Transverse colon (tissue), 4 donors: ENCODE data around the gene NUTM2D.
"Not testable (repeated sequence)": the region's sequence is repeated elsewhere in the genome, so short reads cannot be mapped to it uniquely, and the experiment has no call there.

Experiments
- EP300 ChIP-seq: sonication (generic); formaldehyde crosslinking; IDR thresholded peaks from one replicate; pipeline ENCODE4 v1.6.1; 2017; ENCODE audit warnings: antibody characterized with exemption, low read depth
- POLR2A ChIP-seq: fragments of 450-650 bp; IDR thresholded peaks from one replicate; pipeline ENCODE4 v1.6.1; 2016; ENCODE audit warnings: antibody characterized with exemption, mild to moderate bottlenecking, moderate library complexity
- POLR2AphosphoS5 ChIP-seq, 3 donors: sonication (generic); formaldehyde crosslinking; IDR thresholded peaks; one replicate each; pipeline ENCODE4 v1.6.1; 2016; ENCODE audit warnings: antibody characterized with exemption in 3 of 3
- TF ChIP-seq, protein P1 (sequence below), 5 experiments: fragments of 200-600 bp in 3 of 5; fragments of 450-650 bp in 2 of 5; sonication (generic) in 3 of 5; IDR thresholded peaks; 1 replicate in 2 of 5; 2 replicates in 3 of 5; pipeline ENCODE4 v1.5.1; 2016 to 2017; ENCODE audit warnings: antibody characterized with exemption in 5 of 5, inconsistent platforms in 3 of 5, mild to moderate bottlenecking in 2 of 5, moderate library complexity in 1 of 5

DNA sequence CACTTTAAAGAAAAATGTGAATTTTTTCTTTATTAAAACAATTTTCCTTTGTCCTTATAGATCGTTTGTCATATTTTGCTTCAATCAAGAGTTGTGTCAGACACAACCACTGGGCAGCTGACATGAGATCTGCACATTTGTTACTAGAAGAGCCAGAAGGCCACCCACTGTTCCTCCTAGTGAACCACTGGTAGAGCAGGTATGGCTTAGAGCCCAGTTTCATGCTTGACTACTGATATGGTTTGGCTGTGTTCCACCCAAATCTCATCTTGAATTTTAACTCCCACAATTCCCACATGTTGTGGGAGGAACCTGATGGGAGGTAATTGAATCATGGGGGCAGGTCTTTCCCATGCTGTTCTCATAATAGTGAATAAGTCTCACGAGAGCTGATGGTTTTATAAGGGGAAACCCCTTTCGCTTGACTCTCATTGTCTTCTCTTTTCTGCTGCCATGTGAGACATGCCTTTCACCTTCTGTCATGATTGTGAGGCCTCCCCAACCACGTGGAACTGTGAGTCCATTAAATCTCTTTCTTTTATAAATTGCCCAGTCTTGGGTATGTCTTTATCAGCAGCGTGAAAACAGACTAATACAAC is 28.3 kb downstream of the NUTM2D start:
- TF ChIP-seq, protein P1, sequence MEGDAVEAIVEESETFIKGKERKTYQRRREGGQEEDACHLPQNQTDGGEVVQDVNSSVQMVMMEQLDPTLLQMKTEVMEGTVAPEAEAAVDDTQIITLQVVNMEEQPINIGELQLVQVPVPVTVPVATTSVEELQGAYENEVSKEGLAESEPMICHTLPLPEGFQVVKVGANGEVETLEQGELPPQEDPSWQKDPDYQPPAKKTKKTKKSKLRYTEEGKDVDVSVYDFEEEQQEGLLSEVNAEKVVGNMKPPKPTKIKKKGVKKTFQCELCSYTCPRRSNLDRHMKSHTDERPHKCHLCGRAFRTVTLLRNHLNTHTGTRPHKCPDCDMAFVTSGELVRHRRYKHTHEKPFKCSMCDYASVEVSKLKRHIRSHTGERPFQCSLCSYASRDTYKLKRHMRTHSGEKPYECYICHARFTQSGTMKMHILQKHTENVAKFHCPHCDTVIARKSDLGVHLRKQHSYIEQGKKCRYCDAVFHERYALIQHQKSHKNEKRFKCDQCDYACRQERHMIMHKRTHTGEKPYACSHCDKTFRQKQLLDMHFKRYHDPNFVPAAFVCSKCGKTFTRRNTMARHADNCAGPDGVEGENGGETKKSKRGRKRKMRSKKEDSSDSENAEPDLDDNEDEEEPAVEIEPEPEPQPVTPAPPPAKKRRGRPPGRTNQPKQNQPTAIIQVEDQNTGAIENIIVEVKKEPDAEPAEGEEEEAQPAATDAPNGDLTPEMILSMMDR (IDR thresholded peaks at IDR 0.05) = not testable (repeated sequence)
- TF ChIP-seq POLR2A; EP300; POLR2AphosphoS5 (IDR thresholded peaks at IDR 0.05): not testable (repeated sequence)
